K562 (cell line): Measurements from ENCODE around the gene PPP2R3B. TPM values are rescaled to one million over a fixed set of nuclear protein-coding genes. Genes with fewer than 3 reads are reported as not detected.
A peak's percentile ranks its signal among the peaks of the same experiment; 100 is the strongest.

ENCODE experiments used
- ARHGAP35 ChIP-seq: fragments of 450-650 bp; IDR thresholded peaks from 2 replicates; pipeline ENCODE4 v1.6.1; 2018; ENCODE audit not compliant: partially characterized antibody
- ATF7 ChIP-seq: fragments of 450-650 bp; IDR thresholded peaks from 2 replicates; pipeline ENCODE4 v1.7.1; 2014; ENCODE audit warnings: mild to moderate bottlenecking, moderate library complexity
- FOS ChIP-seq: IDR thresholded peaks from 3 replicates; pipeline ENCODE4 v1.6.1; 2011; ENCODE audit not compliant: insufficient read length; ENCODE audit errors: extremely low read depth
- HDAC1 ChIP-seq, 2 experiments: fragments of 450-650 bp; IDR thresholded peaks; 2 replicates each; pipeline ENCODE4 v1.6.1; 2016 to 2017; ENCODE audit warnings: inconsistent platforms in 1 of 2, mild to moderate bottlenecking in 1 of 2, moderate library complexity in 1 of 2
- MBD2 ChIP-seq: sonication (generic); IDR thresholded peaks from 2 replicates; pipeline ENCODE4 v1.6.1; 2016; ENCODE audit warnings: low read depth, borderline replicate concordance
- PTBP1 ChIP-seq: fragments of 200-400 bp; formaldehyde crosslinking; IDR thresholded peaks from 2 replicates; pipeline ENCODE4 v1.6.1; 2017; ENCODE audit warnings: low read depth, low read length
- RUNX1 ChIP-seq: sonication (generic); IDR thresholded peaks from 2 replicates; pipeline ENCODE4 v1.6.1; 2016; ENCODE audit warnings: antibody characterized with exemption, low read depth
- ZNF318 ChIP-seq, 2 experiments: fragments of 450-650 bp; IDR thresholded peaks; 2 replicates each; pipeline ENCODE4 v1.6.1; 2016; ENCODE audit warnings: mild to moderate bottlenecking in 2 of 2, borderline replicate concordance in 1 of 2, low read depth in 1 of 2, moderate library complexity in 1 of 2
- polyA plus RNA-seq, 8 experiments: library from polyadenylated mRNA; depleted of rRNA in 4 of 8; stranded (reverse) in 5 of 8; unstranded in 3 of 8; fragments of >200 nt; fragmentation: Nextera tagmentation in 2 of 8; fragmentation: Illumina TruSeq in 1 of 8; extraction: Ambion mirVana in 2 of 8; extraction: Trizol in 1 of 8; gene quantifications; 2 replicates each; pipeline versions ENCODE4 v1.2.1 to v1.2.3, GENCODE V29; 2011 to 2014; ENCODE audit warnings: inconsistent platforms in 1 of 8, missing spikeins in 1 of 8
- total RNA-seq, 7 experiments: library from RNA; depleted of rRNA in 6 of 7; stranded (reverse); fragments of >200 nt in 6 of 7; fragmentation: Illumina TruSeq in 2 of 7; extraction: Trizol in 2 of 7; gene quantifications; 2 replicates each; pipeline versions ENCODE4 v1.2.1 to v1.2.3, GENCODE V29; 2011 to 2021; ENCODE audit warnings: low replicate concordance in 1 of 7
- TF ChIP-seq, protein P1 (sequence below): fragments of 450-650 bp; IDR thresholded peaks from 2 replicates; pipeline ENCODE4 v1.6.1; 2016; ENCODE audit warnings: borderline replicate concordance
- TF ChIP-seq, protein P2 (sequence below): IDR thresholded peaks from 3 replicates; pipeline ENCODE4 v1.6.1; 2011; ENCODE audit warnings: borderline replicate concordance, mild to moderate bottlenecking, moderate library complexity; ENCODE audit not compliant: insufficient read length; ENCODE audit errors: extremely low read depth
- TF ChIP-seq, protein P3 (sequence below): sonication (generic); formaldehyde crosslinking; IDR thresholded peaks from 2 replicates; pipeline ENCODE4 v1.8.0; 2022; ENCODE audit warnings: mild to moderate bottlenecking, missing genetic modification reagents, borderline replicate concordance

Gene PPP2R3B
- total and polyA plus RNA-seq, 9 of the 15 experiments (the other 6 are each of a cell fraction or from before 2014, with no cell fraction given), result 0.04 to 18.2 (median 8.2) TPM; not detected in 1

GRCh38 chrX:318068-318738 is 68.5 kb downstream of the PPP2R3B start (continued):
- TF ChIP-seq, protein P1, sequence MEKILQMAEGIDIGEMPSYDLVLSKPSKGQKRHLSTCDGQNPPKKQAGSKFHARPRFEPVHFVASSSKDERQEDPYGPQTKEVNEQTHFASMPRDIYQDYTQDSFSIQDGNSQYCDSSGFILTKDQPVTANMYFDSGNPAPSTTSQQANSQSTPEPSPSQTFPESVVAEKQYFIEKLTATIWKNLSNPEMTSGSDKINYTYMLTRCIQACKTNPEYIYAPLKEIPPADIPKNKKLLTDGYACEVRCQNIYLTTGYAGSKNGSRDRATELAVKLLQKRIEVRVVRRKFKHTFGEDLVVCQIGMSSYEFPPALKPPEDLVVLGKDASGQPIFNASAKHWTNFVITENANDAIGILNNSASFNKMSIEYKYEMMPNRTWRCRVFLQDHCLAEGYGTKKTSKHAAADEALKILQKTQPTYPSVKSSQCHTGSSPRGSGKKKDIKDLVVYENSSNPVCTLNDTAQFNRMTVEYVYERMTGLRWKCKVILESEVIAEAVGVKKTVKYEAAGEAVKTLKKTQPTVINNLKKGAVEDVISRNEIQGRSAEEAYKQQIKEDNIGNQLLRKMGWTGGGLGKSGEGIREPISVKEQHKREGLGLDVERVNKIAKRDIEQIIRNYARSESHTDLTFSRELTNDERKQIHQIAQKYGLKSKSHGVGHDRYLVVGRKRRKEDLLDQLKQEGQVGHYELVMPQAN, result 0 out of 2 replicates have a peak, but pooled peaks have one; percentile 29
- peak; percentile 89 for TF ChIP-seq FOS
- TF ChIP-seq, protein P2, sequence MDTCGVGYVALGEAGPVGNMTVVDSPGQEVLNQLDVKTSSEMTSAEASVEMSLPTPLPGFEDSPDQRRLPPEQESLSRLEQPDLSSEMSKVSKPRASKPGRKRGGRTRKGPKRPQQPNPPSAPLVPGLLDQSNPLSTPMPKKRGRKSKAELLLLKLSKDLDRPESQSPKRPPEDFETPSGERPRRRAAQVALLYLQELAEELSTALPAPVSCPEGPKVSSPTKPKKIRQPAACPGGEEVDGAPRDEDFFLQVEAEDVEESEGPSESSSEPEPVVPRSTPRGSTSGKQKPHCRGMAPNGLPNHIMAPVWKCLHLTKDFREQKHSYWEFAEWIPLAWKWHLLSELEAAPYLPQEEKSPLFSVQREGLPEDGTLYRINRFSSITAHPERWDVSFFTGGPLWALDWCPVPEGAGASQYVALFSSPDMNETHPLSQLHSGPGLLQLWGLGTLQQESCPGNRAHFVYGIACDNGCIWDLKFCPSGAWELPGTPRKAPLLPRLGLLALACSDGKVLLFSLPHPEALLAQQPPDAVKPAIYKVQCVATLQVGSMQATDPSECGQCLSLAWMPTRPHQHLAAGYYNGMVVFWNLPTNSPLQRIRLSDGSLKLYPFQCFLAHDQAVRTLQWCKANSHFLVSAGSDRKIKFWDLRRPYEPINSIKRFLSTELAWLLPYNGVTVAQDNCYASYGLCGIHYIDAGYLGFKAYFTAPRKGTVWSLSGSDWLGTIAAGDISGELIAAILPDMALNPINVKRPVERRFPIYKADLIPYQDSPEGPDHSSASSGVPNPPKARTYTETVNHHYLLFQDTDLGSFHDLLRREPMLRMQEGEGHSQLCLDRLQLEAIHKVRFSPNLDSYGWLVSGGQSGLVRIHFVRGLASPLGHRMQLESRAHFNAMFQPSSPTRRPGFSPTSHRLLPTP, result no peak
- 0 out of 4 replicates have a peak, but pooled peaks of 1 of the 2 experiments have one; percentile 60 for TF ChIP-seq HDAC1 (IDR thresholded peaks at IDR 0.05)
- TF ChIP-seq ATF7, result 0 out of 2 replicates have a peak, but pooled peaks have one; percentile 24
- TF ChIP-seq ARHGAP35, result no peak
- TF ChIP-seq, protein P3, sequence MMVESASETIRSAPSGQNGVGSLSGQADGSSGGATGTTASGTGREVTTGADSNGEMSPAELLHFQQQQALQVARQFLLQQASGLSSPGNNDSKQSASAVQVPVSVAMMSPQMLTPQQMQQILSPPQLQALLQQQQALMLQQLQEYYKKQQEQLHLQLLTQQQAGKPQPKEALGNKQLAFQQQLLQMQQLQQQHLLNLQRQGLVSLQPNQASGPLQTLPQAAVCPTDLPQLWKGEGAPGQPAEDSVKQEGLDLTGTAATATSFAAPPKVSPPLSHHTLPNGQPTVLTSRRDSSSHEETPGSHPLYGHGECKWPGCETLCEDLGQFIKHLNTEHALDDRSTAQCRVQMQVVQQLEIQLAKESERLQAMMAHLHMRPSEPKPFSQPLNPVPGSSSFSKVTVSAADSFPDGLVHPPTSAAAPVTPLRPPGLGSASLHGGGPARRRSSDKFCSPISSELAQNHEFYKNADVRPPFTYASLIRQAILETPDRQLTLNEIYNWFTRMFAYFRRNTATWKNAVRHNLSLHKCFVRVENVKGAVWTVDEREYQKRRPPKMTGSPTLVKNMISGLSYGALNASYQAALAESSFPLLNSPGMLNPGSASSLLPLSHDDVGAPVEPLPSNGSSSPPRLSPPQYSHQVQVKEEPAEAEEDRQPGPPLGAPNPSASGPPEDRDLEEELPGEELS (CRISPR knock-in tag), result no peak
- peak; percentile 86 for TF ChIP-seq MBD2
- no peak for TF ChIP-seq RUNX1
- TF ChIP-seq PTBP1, result no peak
- TF ChIP-seq ZNF318 (IDR thresholded peaks at IDR 0.05; ENCODE audit: borderline replicate concordance in 1 of 2, low read depth in 1 of 2), result 0 out of 4 replicates have a peak, but pooled peaks of 1 of the 2 experiments have one; percentile 65
